ENCODE data around the gene SDCBP2.

GRCh38 chr20:1319462-1319861 is 9.5 kb downstream of the SDCBP2 start:
- TF ChIP-seq EZH2phosphoT487 (IDR thresholded peaks at IDR 0.05; ENCODE audit: insufficient read depth, low read depth) (no peak), EZH2 (IDR thresholded peaks at IDR 0.05; ENCODE audit: insufficient read depth, poor library complexity, severe bottlenecking) (no peak)

Data from GM23248 (cell line).